Esophagus muscularis mucosa (tissue), 4 donors: ENCODE measurements around the gene ERI2.

Experiments
- CTCF ChIP-seq, 3 experiments: fragments of 200-600 bp in 2 of 3; fragments of 450-650 bp in 1 of 3; sonication (generic) in 2 of 3; IDR thresholded peaks; one replicate each; pipeline ENCODE4 v1.5.1; 2017 to 2019; ENCODE audit warnings: antibody characterized with exemption in 3 of 3, mild to moderate bottlenecking in 2 of 3, moderate library complexity in 1 of 3
- EP300 ChIP-seq: sonication (generic); formaldehyde crosslinking; IDR thresholded peaks from one replicate; pipeline ENCODE4 v1.6.1; 2017; ENCODE audit warnings: antibody characterized with exemption
- POLR2AphosphoS5 ChIP-seq, 2 donors: sonication (generic); formaldehyde crosslinking; IDR thresholded peaks; one replicate each; pipeline ENCODE4 v1.6.1; 2017; ENCODE audit warnings: antibody characterized with exemption in 2 of 2

GRCh38 chr16:20763461-20764232 lies 42.6 kb downstream of the ERI2 start, which contains the start of gene ACSM3:
- TF ChIP-seq CTCF (IDR thresholded peaks at IDR 0.05) (no peak), POLR2AphosphoS5 (IDR thresholded peaks at IDR 0.05) (peak; percentile 15 to 50), EP300 (no peak)
